Left lobe of liver (tissue), 1 donor: Measurements from ENCODE around the gene ZYX. TPM values are rescaled to one million over a fixed set of nuclear protein-coding genes. Genes with fewer than 3 reads are reported as not detected.

ENCODE experiments used
- total RNA-seq: library from RNA; stranded (reverse); gene quantifications from one replicate; pipeline ENCODE4 v1.2.1, GENCODE V29; 2021
- donor health status: DM: no; HTN: yes; CAD: no.

Gene ZYX
- total RNA-seq, 1 donor from 2014 or later, result 33.8 TPM

Other genes starting within 250 kb of the ZYX start
- gene PIP, start 249.3 kb upstream of the ZYX start, total RNA-seq, result not detected
- not detected for gene TAS2R39, start 197.9 kb upstream of the ZYX start, total RNA-seq
- not detected for gene TAS2R40, start 159.3 kb upstream of the ZYX start, total RNA-seq
- gene GSTK1, start 117.9 kb upstream of the ZYX start, total RNA-seq, result 261 TPM
- gene TMEM139, start 96.4 kb upstream of the ZYX start, total RNA-seq, result 22.0 TPM
- gene CASP2, start 93.0 kb upstream of the ZYX start, total RNA-seq, result 8.4 TPM
- gene CLCN1, start 65.2 kb upstream of the ZYX start, total RNA-seq, result not detected
- gene FAM131B, start 18.6 kb upstream of the ZYX start, total RNA-seq, result 0.38 TPM
- gene EPHA1, start 27.5 kb downstream of the ZYX start, total RNA-seq, result 39.6 TPM
- 0.38 TPM for gene TAS2R60, start 62.1 kb downstream of the ZYX start, total RNA-seq
- gene TAS2R41, start 96.5 kb downstream of the ZYX start, total RNA-seq, result 0.45 TPM
- gene CTAGE15, start 190.5 kb downstream of the ZYX start, total RNA-seq, result 0.28 TPM
- gene TCAF2, start 239.6 kb downstream of the ZYX start, total RNA-seq, result 2.9 TPM